Posterior vena cava (tissue), 2 donors: Measurements from ENCODE around the gene FNIP1. TPM values are rescaled to one million over a fixed set of nuclear protein-coding genes. Genes with fewer than 3 reads are reported as not detected.
"Not testable (repeated sequence)": the region's sequence is repeated elsewhere in the genome, so short reads cannot be mapped to it uniquely, and the experiment has no call there.

ENCODE experiments used
- DNase-seq: peaks from one replicate; pipeline ENCODE4 v3.0.0-alpha.2; 2020; ENCODE audit warnings: low spot score
- intact Hi-C, 2 donors: fragments of 100-400 bp; cut with DNase I; formaldehyde crosslinking; loops; one replicate each; pipeline versions ENCODE4 v1.14.1 to v1.14.2; 2022 to 2023
- total RNA-seq, 2 donors: library from RNA; stranded (reverse); fragmentation: NEBNext Ultra II Directional; extraction: Animal tissue kit (Norgen Biotek cat#: 25700); gene quantifications; one replicate each; pipeline ENCODE4 v1.2.1, GENCODE V29; 2021
- donor health status: DM: yes; HTN: yes; CAD: no.
- donor health status: DM: yes; HTN: yes; CAD: no.

FNIP1 gene
- total RNA-seq, 2 donors from 2014 or later, result 34.1 to 39.5 TPM

DNA sequence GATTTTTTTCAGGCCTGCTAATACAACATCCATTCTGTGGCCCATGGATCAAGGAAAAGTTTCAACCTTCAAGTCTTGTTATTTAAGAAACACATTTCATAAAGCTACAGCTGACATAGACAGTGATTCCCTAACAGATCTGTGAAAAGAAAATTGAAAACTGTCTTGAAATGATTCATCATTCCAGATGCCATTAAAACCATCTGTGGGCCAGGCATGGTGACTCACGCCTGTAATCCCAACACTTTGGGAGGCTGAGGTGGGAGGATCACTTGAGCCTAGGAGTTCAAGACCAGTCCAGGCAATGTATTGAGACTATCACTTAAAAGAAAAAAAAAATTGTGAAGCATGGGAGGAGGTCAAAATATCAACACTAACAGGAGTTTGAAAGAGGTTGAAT, 167.8 kb downstream of the FNIP1 start:
- intact Hi-C loops, result no loop called here
- no peak for DNase-seq

DNA sequence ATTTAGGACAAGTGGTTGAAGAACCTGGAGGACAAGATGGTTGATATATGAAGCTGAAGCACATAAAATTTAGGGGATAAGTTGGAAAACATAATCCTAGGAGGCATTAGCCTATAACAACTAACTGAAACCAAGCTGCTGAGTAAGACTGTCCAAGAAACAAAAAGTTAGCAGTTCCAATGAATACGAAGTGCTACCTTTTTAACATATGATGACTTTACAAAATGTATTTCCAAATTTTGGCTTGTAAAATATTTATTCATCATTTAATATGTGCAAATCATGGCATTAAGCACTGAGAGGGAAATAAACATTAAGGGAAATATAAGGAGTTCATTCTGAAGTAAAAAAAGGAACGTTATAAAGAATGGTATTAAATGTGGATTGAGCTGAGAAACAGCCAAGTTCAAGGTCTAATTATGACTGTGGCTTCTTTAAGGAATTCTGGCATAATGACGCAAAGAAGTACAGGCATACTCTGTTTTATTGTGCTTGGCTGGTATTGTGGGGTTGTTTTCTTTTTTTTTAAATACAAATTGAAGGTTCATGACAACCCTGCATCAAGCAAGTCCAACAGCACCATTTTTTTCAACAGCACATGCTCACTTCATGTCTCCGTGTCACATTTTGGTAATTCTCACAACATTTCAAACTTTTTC, 169.5 kb downstream of the FNIP1 start:
- intact Hi-C loops, result no loop called here

DNA sequence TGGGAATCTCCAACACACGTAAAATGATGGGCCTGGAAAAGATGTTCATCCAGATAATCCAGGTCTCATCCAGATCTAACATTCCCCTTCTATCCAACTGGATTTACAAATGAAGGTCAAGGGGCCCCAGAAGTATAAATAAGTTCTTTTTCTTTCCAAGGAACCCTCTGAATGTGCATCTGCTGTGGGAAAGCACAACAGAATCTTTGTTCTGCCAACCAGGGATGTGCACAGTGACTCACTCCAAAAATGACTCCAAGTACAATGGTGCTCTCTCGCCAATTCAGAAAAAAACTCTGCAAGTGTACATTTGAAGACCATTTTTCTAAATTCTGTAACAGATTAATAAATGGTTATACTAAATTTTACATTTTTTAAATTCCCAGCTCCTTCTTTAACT, 174.2 kb downstream of the FNIP1 start:
- DNase-seq, result no peak
- intact Hi-C loops, result no loop called here

More for the DNA sequence above, 169.5 kb downstream of the FNIP1 start:
- no peak for DNase-seq

DNA sequence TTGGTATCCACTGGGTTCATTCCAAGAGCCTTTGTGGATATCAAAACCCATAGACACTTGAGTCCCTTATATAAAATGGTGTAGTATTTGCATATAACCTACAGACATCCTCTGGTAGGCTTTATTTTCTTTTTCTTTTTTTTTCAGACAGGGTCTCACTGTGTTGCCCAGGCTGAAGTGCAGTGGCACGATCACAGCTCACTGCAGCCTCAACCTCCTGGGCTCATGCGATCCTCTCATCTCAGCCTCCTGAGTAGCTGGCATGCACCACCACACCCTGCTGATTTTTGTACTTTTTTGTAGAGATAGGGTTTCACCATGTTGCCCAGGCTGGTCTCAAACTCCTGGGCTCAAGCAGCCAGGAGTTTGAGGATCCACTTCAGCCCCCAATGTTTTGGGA, 175.7 kb downstream of the FNIP1 start:
- intact Hi-C loops, DNase-seq: not testable (repeated sequence)

DNA sequence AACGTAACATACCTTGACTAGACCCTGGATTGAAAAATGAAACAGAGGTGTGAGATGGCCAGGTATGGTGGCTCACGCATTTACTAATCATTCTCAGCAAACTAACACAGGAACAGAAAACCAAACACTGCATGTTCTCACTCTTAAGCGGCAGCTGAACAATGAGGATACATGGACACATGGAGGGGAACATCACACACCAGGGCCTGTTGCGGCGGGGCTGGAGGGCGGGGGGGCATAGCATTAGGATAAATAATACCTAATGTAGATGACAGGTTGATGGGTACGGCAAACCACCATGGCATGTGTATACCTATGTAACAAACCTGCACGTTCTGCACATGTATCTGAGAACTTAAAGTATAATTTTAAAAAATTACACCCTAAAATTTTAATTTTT, 177.7 kb downstream of the FNIP1 start:
- no peak for DNase-seq
- intact Hi-C loops, result no loop called here

DNA sequence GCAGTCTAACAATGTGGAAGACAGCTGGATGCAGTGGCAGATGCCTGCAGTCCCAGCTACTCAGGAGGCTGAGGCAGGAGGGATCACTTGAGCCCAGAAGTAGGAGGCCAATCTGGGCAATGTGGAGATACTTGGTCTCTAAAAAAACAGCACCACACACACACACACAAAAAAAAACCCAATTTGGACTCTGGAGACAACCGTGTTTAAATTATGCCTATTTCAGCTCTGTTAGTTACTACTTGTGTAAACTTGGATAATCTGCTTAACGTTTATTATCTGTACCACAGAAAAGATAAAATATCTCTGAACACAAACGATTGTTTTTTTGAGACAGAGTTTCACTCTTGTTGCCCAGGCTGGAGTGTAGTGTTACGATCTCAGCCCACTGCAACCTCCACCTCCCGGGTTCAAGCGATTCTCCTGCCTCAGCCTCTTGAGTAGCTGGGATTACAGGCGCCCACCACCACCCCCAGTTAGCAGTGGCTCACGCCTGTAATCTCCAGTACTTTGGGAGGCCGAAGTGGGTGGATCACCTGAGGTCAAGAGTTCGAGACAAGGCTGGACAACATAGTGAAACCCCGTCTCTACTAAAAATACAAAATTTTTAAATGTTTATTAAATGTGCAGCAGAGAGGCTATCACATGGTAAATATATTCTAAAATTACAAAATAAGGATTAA, 179.5 kb downstream of the FNIP1 start:
- DNase-seq, result no peak
- intact Hi-C loops, result no loop called here

DNA sequence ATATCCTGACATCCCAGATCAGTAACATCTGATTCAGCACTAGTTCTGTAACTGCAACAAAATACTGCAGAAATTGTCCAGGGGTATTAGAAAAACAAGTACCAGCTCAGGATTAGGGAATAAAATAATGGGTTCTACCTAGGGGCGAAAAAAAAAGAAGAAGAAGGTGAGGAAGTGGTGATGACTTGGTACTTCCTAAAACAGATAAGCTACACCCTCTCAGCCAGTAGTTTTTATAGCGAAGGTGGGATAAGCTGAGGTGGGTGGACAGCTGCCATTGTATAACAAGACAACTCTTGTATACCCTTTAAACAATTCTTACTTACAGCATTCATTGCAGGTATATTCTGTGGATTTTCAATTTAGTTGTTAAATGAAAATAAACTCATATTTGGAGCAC, 180.9 kb downstream of the FNIP1 start:
- intact Hi-C loops, result no loop called here
- DNase-seq, result no peak

DNA sequence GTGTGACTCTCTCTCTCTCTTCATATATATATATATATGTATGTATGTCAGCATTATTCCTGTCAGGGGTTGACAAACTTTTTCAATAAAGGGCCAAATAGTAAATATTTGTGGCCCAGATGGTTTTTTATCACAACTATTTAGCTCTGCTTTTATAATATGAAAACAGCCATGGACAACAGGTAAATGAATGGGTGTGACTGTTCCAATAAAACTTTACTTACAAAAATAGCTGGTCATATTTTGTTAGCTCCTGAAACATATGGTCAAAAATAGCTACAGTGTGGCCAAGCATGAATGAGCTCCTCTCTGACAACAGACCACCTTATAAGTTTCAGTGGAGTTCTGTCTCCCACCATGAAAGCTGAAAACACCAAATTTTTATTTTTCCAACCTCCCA, 183.4 kb downstream of the FNIP1 start:
- intact Hi-C loops, result no loop called here

DNA sequence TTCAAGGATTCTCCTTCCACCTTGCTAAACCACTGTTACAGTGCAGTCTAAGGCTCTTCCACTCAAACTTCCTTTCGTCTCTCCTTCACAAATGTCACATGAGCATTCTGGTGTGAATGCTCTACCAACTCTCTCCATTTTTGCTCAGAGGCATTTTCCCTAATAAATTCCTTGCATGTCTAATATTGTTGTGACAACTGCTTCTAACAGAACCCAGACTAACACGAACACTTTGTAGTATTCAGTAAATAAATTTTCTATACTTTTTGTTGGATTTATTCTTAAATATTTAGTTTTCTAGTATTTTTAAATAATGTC, 185.8 kb downstream of the FNIP1 start:
- intact Hi-C loops, result no loop called here
- DNase-seq, result no peak

More for the DNA sequence above, 183.4 kb downstream of the FNIP1 start:
- no peak for DNase-seq

DNA sequence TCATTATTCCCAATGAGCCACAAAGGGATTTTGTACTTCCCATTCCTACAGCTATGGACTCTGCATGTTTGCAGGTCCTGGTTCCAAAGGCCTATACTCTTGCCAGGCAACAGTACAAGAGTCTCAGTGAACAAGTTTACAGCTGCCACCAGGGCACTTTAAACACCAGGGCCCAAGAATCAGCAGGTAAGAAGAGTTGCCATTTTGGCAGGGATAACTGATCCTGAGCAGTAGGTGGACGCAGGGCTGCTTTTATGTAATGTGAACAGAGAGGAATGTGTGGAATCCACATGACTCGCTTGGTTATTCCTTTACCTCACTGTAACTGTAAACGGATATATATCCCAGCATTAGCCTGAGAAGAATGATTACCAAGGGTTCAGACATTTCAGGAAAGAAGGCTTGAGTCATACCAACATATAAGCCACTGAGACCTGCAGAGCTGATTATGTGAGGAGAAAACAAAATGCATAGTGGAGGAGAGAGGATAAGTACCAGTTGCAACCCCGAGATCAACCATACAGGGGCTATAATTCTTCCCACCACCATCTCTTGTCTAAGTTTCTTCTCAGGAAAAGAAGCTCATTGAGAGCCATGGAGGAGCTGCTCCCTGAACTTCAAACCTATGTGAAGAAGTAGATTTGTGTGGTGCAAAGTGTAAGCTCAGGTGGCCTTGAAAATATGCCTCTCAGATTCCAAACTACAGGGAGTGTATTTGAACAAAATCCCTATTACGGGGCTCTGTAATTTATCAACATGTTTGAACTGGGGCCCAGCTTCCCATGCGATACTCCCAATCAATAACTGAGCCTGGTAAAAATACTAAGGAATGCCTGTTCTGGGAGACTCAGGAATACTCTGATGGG, 186.4 kb downstream of the FNIP1 start:
- intact Hi-C loops, result no loop called here
- DNase-seq, result no peak

DNA sequence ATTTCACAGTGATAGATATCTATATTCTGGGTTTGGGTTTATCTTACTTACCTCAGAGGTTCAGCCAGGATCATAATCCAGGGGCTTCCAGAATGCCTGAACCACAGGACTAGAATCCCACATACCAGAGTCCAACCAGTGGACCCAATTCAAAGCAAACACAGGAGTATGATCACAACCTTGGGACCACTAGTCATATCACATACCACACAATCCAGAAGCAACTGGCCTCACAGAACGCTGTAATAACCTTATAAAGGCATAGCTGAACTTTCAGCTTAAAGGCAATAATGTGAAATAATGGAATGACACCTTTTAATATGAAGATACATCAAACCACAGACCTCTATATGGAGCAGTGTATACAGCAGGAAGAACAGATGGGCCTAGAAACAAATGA, 187.0 kb downstream of the FNIP1 start:
- DNase-seq, result no peak
- intact Hi-C loops, result no loop called here

DNA sequence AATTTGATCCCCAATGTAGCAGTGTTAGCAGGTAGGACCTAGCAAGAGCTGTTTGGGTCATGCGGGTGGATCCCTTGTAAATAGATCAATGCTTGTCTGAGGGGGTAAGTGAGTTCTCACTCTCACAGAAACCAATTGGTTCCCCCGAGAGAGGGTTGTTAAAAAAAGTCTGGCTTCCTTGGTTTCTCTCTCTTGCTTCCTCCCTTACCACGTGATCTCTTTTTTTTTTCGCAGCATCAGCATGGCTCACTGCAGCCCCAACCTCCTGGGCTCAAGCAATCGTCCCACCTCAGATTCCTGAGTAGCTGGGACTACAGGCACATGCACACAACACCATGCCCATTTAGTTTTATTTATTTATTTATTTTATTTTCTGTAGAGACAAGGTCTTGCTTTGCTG, 188.2 kb downstream of the FNIP1 start:
- intact Hi-C loops, result no loop called here
- no peak for DNase-seq

DNA sequence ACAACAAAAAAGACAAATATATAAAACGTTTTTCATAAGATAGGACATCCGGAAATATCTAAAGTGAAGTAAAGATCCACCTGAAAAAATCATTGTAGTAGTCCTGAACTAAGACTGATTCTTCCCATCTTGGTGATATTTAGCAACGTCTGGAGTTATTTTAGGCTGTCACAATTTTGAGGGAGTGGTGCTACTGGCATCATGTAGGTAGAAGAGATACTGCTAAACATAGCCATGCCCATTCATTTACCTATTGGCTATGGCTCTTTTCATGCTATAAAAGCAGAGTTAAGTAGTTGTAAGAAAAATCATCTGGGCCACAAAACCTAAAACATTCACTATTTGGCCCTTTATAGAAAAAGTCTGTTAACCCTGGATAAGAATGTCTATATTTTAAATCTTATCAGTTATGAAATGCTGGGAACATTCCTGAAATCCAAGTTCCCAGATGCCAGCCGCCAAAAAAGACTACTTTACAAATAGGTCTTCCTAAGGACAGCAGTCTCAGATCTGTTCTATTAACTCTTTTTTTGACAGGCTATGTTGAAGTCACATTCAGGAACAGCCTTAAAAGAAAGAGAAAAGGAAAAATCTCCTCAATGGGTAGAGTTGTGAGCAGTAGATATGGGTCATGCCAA, 188.8 kb downstream of the FNIP1 start:
- intact Hi-C loops, result no loop called here
- no peak for DNase-seq

DNA sequence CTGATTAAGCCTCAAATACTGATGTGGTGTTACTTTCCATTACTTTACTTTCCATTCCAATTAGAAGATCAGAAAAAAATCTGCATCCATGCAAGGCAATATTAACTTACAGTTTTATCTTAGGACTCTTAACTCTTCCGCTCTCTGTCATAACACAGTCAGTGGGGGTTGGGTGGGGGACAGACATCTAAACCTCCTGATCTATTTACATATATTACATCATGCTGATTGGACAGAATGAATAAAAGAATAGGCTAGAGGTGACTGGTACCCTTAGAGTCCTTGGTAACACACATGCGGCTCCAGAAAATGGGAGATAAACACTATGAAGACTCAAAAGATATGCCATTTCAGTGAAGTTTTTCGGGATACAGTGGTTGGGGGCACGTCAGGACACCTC, 189.4 kb downstream of the FNIP1 start:
- intact Hi-C loops, result no loop called here
- no peak for DNase-seq

DNA sequence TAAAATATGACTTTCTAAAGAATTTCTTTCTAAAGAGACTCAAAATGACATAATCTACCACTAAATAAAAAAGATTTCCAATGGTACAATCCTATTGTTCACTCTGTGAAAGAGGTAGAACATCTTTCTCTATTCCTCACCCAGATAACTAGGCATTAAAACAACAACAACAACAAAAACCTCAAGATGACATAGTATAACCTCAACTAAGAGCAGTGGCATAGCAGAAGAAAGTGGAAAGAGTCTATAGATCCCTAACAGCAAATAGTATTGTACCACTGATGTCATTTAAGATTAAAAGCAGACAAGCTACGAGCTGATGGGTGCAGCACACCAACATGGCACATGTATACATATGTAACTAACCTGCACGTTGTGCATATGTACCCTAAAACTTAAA, 191.7 kb downstream of the FNIP1 start:
- DNase-seq, result no peak
- intact Hi-C loops, result no loop called here

DNA sequence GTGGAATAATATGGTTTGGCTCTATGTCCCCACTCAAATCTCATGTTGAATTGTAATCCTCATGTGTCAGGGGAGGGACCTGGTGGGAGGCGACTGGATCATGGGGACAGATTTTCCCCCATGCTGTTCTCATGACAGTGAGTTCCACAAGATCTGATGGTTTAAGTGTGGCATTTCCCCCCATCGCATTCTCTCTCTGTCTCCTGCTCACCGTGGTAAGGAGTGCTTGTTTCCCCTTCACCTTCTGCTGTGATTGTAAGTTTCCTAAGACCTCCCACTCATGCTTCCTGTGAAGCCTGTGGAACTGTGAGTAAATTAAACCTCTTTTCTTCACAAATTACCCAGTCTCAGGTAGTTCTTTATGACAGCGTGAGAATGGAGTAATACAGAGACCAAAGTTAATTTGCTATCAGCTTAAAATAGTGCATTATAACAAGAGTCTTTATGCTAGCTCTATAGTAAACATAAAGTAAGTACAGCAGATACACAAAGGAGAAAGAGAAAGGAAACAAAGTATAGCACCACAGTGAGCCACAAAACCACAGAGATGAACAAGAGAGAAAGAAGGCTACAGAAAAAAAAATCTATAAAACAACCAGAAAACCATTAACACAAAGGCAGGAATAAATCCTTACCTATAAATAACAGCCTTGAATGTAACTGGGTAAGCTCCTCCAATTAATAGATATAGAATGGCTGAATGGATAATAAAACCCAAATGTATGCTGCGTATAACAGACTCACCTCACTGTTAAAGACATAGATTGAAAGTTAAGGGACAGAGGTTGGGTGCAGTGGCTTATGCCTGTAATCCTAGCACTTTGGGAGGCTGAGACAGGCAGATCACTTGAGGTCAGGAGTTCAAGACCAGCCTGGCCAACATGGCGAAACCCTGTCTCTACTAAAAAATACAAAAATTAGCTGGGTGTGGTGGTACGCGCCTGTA, 201.5 kb downstream of the FNIP1 start:
- intact Hi-C loops, result no loop called here
- no peak for DNase-seq

DNA sequence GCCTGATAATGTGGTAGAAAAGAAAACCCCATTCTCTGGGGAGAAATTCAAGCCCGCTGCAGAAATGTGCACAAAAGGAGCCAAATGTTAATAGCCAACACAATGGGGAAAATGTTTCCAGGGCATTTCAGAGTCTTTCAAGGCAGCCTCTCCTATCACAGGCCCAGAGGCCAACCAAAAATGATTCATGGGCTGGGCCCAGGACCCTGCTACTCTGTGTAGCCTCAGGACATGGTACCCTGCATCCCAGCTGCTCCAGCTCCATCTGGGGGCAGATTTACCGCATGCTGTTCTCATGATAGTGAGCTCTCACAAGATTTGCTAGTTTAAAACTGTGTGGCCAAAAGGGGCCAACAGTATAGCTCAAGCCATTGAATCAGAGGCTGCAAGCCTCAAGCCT, 202.9 kb downstream of the FNIP1 start:
- intact Hi-C loops, result loop anchor here in 1 of 2 donors (5.0 kb wide), 1 partner anchor 408 kb away; no protein-coding TSS in a partner anchor

DNA sequence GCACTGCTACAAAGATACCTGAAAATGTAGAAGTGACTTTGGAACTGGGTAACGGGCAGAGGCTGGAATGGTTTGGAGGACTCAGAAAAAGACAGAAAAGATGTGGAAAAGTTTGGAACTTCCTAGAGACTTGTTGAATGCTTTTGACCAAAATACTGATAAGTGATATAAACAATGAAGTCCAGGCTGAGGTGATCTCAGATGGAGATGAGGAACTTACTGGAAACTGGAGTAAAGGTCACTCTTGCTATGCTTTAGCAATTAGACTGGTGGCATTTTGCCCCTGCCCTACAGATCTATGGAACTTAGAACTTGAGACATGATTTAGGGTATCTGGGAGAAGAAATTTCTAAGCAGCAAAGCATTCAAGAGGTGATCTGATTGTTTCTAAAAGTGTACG, 203.4 kb downstream of the FNIP1 start:
- not testable (repeated sequence) for DNase-seq
- intact Hi-C loops, result loop anchor here in 1 of 2 donors (5.0 kb wide), 1 partner anchor 409 kb away; no protein-coding TSS in a partner anchor

More for the DNA sequence above, 202.9 kb downstream of the FNIP1 start:
- DNase-seq, result no peak
